Measurements from ENCODE around the gene SGCE.

Gene SGCE

DNA sequence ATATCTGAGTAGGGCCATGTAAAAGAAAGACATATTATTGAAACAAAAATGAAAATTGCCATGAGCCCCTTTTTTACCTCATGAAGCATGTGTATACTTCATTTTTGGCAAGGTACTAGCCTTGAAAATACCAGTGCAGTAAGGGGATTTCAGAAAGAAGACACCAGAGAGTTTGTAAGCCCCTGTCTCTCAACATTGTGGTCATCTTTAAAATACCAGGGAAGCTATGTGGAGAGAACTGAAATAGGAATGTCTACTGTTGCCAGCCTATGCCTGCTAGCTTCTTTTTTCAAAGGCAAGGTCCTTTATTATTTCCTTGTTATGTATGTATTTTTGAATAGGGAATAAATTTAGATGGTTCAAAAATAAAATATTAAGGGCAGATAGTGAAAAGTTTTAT lies 88.5 kb downstream of the SGCE start:
- DNase-seq (ENCODE audit: low spot score in 2 of 2) (no peak), ATAC-seq (replicated peaks; ENCODE audit: extremely low read depth, poor library complexity, severe bottlenecking) (no peak)
- H3K27ac Mint-ChIP-seq (ENCODE audit: low read depth) = peak overlapping the region; percentile 9
- H3K4me1 Mint-ChIP-seq = no peaks in the 10 kb centered on the region
- H3K27me3 Mint-ChIP-seq = no peaks in the 10 kb centered on the region
- H3K9me3 Mint-ChIP-seq = no peaks in the 10 kb centered on the region
- H3K4me3 Mint-ChIP-seq = no peak overlapping the region
- no peaks in the 10 kb centered on the region for H3K36me3 Mint-ChIP-seq (ENCODE audit: insufficient read depth)

DNA sequence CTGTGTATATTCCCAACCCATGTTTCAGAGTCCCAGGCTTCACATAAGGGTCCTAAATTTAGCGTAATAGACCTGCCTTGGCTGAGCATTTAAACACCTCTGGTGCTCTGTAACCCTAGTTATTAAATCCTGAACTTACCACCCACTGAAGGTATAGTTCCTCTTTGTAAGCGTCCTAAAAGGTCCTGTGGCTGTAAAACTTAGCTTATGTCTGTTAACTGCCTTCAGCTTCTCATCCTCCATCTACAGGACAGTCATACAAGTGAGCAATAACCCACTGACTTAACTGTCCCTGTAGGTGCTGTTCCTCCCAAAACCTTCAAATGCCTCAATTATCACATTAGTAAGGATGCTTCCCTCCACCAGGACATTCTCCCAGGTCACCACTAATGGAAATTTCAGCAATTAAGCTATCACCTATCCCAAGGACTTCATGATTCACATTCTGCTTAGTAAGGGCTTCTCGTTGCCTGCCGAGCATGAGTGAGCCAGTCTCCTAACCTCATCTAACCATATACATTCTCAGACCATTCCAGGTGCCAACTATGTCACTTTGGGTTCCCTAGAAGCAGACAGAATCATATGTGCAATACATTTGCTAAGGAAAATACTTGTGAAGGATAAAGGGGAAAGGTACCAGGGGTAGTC lies 90.6 kb downstream of the SGCE start:
- Mint-ChIP-seq H3K4me3 (no peak overlapping the region), H3K4me1 (no peaks in the 10 kb centered on the region), H3K27ac (ENCODE audit: low read depth) (no peak overlapping the region), H3K36me3 (ENCODE audit: insufficient read depth) (no peaks in the 10 kb centered on the region), H3K9me3 (no peaks in the 10 kb centered on the region), H3K27me3 (no peaks in the 10 kb centered on the region)
- DNase-seq (ENCODE audit: low spot score in 2 of 2) (no peak), ATAC-seq (replicated peaks; ENCODE audit: extremely low read depth, poor library complexity, severe bottlenecking) (no peak)

DNA sequence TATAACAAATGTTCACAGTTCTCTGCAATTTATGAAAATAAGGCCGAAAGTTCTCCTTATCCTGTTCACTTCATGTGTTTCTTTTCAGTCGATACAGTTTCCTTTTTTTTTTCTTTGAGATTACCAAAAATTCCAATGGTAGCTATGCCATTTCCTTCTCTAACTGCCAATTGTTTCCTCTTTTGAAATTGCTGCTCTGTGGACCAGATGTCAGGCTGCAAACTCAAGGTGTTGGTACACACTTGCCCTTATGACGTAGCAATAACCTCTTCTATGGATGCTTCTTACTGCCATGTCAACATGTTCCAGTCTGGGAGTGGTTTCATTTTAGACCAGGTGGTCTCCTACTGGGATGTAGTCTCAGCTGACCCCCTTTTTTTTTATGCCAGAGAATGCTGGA lies 93.4 kb downstream of the SGCE start:
- DNase-seq (ENCODE audit: low spot score in 2 of 2) (no peak), ATAC-seq (replicated peaks; ENCODE audit: extremely low read depth, poor library complexity, severe bottlenecking) (no peak)
- Mint-ChIP-seq H3K27ac (ENCODE audit: low read depth) (no peak overlapping the region), H3K4me3 (no peak overlapping the region), H3K36me3 (ENCODE audit: insufficient read depth) (peaks cover 2% of the 10 kb centered on the region), H3K9me3 (no peaks in the 10 kb centered on the region), H3K4me1 (no peaks in the 10 kb centered on the region), H3K27me3 (no peaks in the 10 kb centered on the region)

DNA sequence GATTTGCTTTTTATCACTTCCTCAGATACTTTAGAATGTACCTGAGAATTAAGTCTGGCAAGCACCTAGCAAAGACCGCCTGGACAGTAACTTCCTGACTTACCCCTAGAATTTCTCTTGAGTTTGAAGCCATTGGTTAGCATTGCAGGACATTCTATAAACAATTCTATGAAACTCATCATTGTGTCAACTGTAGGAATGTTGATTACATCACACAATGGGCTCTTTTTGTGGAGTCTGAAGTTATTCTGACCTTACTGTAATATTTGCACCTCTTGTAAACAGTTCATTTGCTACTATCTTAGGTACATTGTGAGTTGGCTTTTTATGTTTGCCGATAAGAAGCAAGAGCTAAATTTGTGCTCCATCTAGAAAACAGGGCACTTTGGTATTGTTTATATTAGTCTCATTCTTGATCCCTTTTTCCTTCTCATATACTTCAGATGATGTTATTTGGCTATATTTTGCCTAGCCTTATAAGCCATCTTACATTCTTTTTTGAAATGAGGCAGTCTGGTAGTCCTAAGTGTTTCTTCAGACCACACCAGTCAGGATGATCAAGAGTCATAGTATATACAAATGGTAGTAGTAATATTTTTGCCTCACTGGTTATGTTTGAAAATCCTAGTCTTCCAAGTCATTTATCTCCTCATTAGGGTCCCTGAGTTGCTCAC lies 94.0 kb downstream of the SGCE start:
- ATAC-seq (replicated peaks; ENCODE audit: extremely low read depth, poor library complexity, severe bottlenecking) = no peak
- Mint-ChIP-seq H3K27ac (ENCODE audit: low read depth) (no peak overlapping the region), H3K4me1 (no peaks in the 10 kb centered on the region), H3K27me3 (no peaks in the 10 kb centered on the region), H3K9me3 (no peaks in the 10 kb centered on the region), H3K4me3 (no peak overlapping the region), H3K36me3 (ENCODE audit: insufficient read depth) (peaks cover 2% of the 10 kb centered on the region)
- no peak for DNase-seq (ENCODE audit: low spot score in 2 of 2)

DNA sequence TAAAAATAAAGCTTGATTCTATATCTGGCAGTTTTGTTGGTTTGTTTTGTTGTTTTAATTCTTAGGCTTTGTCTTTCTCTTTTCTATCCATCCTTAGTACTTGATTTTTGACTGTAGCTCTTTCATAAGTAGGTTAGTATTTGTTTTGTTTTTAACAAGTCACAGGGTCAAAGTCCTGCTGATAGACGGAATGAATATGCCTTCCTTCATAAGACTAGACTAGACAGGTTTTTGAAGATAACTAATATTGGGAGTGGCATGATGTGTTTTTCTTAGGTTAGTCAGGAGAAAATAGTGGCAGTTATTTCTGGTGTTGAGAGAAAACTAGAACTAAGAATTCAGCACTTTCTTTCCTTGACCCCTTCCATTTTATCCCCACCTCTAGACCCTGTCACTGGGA lies 96.0 kb downstream of the SGCE start:
- no peaks in the 10 kb centered on the region for H3K27me3 Mint-ChIP-seq
- peaks cover 7% of the 10 kb centered on the region for H3K36me3 Mint-ChIP-seq (ENCODE audit: insufficient read depth)
- H3K4me1 Mint-ChIP-seq = no peaks in the 10 kb centered on the region
- no peak overlapping the region for H3K27ac Mint-ChIP-seq (ENCODE audit: low read depth)
- no peak for ATAC-seq (replicated peaks; ENCODE audit: extremely low read depth, poor library complexity, severe bottlenecking)
- no peak for DNase-seq (ENCODE audit: low spot score in 2 of 2)
- no peaks in the 10 kb centered on the region for H3K9me3 Mint-ChIP-seq
- no peak overlapping the region for H3K4me3 Mint-ChIP-seq

DNA sequence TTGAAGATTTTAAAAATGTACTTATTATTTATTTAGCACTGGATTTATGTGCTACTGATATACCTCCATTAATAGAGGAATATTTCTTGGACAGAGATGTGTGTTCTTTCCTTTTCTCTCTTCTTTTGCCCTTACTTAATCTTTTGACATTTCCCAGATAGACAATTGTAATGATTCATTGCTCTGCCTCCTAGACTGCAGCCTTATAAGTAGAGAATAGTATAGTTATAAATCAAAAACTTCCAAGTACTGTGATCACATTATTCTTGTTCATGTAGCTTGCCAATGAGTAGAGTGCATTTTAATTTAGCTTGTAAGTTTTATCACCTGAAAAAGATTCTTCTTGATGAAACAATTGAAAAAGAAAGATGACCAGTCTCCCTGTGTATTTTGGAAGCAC lies 98.7 kb downstream of the SGCE start:
- no peaks in the 10 kb centered on the region for H3K9me3 Mint-ChIP-seq
- H3K36me3 Mint-ChIP-seq (ENCODE audit: insufficient read depth) = peaks cover 16% of the 10 kb centered on the region
- ATAC-seq (replicated peaks; ENCODE audit: extremely low read depth, poor library complexity, severe bottlenecking) = no peak
- H3K4me3 Mint-ChIP-seq = no peak overlapping the region
- H3K4me1 Mint-ChIP-seq = no peaks in the 10 kb centered on the region
- H3K27ac Mint-ChIP-seq (ENCODE audit: low read depth) = no peak overlapping the region
- no peaks in the 10 kb centered on the region for H3K27me3 Mint-ChIP-seq
- no peak for DNase-seq (ENCODE audit: low spot score in 2 of 2)

DNA sequence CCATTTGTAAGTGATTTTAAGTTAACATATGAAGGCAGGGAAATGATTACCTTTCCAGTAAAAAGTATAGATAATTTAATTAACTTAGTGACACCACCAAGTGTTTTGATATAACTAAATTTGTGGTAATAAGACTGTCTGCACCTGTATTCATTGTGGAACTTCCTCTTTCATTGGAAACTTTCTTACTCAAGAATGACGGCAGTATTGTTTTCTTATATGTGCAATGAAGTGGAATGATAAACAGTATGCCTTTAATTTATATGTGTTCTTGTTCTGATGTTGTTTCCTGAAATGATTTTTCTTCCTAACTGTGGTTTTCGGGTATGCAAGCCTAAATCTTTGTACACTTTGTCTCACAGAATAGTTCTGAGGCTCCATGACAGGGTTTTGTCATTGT lies 99.9 kb downstream of the SGCE start:
- DNase-seq (ENCODE audit: low spot score in 2 of 2) = no peak
- Mint-ChIP-seq H3K27me3 (no peaks in the 10 kb centered on the region), H3K36me3 (ENCODE audit: insufficient read depth) (peaks cover 18% of the 10 kb centered on the region), H3K4me1 (no peaks in the 10 kb centered on the region), H3K4me3 (no peak overlapping the region), H3K27ac (ENCODE audit: low read depth) (no peak overlapping the region), H3K9me3 (no peaks in the 10 kb centered on the region)
- ATAC-seq (replicated peaks; ENCODE audit: extremely low read depth, poor library complexity, severe bottlenecking) = no peak

DNA sequence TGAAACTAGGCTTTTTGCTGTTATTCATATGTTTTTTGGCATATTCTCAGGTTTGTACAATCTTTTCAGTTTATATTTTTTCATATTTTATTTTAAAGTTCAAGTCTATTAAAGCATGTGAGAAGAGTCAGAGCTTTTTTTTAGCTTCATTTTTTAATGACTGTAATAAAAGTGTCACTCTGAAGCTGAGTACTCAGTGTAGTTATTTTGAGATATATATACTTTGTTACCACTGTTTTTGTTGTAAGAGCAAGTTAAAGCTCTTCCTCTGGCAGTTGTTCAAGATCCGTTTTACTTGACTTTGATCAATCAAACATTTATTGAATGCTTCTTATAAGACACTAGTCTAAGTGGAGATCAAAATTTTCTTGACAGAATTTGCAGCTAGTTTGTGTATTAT lies 108.8 kb downstream of the SGCE start:
- DNase-seq (ENCODE audit: low spot score in 2 of 2) (no peak), ATAC-seq (replicated peaks; ENCODE audit: extremely low read depth, poor library complexity, severe bottlenecking) (no peak)
- no peak overlapping the region for H3K4me3 Mint-ChIP-seq
- H3K9me3 Mint-ChIP-seq = no peaks in the 10 kb centered on the region
- H3K27ac Mint-ChIP-seq (ENCODE audit: low read depth) = no peak overlapping the region
- no peaks in the 10 kb centered on the region for H3K4me1 Mint-ChIP-seq
- no peaks in the 10 kb centered on the region for H3K27me3 Mint-ChIP-seq
- peaks cover 16% of the 10 kb centered on the region for H3K36me3 Mint-ChIP-seq (ENCODE audit: insufficient read depth)

DNA sequence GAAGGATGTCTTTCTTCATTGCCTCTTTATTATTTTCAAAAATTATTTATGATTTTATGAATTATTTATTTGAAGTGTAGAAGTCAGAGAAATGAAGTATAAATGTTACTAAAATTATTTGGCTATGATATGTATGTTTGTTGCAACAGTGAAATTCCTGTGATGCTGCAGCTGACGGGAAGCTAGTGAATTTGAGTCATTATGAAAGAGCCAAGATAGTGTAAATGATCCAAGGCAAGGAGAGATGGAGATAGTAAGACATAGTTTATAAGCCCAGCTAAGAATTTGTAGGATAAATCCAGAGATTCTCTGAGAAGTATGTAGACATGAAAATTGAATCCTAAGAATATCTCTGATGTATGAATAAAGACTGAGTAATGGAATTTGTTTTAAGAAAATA lies 115.5 kb downstream of the SGCE start:
- ATAC-seq (replicated peaks; ENCODE audit: extremely low read depth, poor library complexity, severe bottlenecking) (no peak), DNase-seq (ENCODE audit: low spot score in 2 of 2) (no peak)
- no peaks in the 10 kb centered on the region for H3K9me3 Mint-ChIP-seq
- no peaks in the 10 kb centered on the region for H3K27me3 Mint-ChIP-seq
- no peaks in the 10 kb centered on the region for H3K4me1 Mint-ChIP-seq
- H3K36me3 Mint-ChIP-seq (ENCODE audit: insufficient read depth) = peaks cover 25% of the 10 kb centered on the region
- H3K27ac Mint-ChIP-seq (ENCODE audit: low read depth) = no peak overlapping the region
- no peak overlapping the region for H3K4me3 Mint-ChIP-seq
